Measurements from ENCODE around the gene CRNN.

DNA sequence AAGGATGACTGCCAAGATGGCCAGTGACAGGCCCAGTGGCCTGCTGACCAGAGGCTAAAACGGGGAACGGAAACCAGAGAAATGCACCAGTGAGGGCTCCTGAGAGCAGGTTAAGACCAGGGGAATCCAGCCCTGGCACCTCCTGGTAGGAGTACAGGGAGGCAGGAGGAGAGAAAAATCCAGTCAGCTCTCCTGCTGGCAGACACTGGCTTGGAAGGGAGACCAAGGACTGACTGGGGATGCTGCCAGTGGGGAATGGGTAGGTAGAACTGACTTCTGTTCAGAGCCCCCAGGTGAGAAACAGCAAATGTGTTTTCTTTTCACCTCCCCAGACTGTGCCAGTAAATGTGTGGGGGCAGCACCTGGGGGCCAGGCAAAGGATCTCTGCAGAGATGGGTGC is 27.7 kb upstream of the CRNN start:
- no peak for TF ChIP-seq POLR2A (IDR thresholded peaks at IDR 0.05)
- TF ChIP-seq, protein P1, sequence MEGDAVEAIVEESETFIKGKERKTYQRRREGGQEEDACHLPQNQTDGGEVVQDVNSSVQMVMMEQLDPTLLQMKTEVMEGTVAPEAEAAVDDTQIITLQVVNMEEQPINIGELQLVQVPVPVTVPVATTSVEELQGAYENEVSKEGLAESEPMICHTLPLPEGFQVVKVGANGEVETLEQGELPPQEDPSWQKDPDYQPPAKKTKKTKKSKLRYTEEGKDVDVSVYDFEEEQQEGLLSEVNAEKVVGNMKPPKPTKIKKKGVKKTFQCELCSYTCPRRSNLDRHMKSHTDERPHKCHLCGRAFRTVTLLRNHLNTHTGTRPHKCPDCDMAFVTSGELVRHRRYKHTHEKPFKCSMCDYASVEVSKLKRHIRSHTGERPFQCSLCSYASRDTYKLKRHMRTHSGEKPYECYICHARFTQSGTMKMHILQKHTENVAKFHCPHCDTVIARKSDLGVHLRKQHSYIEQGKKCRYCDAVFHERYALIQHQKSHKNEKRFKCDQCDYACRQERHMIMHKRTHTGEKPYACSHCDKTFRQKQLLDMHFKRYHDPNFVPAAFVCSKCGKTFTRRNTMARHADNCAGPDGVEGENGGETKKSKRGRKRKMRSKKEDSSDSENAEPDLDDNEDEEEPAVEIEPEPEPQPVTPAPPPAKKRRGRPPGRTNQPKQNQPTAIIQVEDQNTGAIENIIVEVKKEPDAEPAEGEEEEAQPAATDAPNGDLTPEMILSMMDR (IDR thresholded peaks at IDR 0.05): no peak
